ENCODE results near the gene PNPLA5.

PNPLA5 gene

DNA sequence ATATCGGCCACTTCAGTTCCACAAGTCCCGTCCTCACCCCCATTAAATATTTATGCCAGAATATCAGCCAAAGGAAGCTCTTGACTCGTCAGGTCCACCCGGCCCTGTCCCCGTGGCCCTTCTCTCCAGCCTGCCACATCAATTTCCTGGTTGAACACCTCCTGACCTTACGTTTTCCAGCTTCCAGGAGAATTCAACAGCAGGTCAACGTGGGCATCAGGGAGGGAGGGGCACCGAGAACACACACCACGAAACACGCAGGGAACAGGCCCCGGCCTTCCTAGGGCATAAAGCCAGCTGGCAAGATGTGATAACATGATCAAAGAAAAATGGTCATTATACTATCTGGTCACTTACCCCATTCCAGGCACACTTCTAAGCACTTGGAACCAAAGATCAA lies 44.8 kb downstream of the PNPLA5 start:
- H3K9me3 Mint-ChIP-seq = no peaks in the 10 kb centered on the region
- no peak overlapping the region for H3K4me3 Mint-ChIP-seq

DNA sequence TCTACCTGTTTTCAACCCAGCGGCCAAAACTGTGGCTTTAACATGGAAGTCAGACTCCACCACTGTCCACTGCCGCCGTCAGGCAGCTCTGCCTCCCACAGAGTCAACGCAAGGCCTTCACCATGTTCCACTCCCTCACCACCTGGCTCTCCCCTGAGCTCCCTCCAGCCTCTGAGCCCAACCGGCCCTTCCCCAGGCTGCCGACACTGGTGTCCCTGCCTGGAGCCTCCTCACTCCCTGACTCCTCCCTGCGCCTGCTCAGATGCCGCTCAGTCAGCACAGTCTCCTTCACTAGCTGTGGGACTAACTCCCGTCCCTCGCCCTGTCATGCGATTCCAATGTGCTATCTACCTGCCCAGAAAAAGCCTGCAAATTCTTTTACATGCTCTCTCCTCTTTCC lies 45.8 kb downstream of the PNPLA5 start:
- H3K36me3 Mint-ChIP-seq (ENCODE audit: low read depth) = no peaks in the 10 kb centered on the region
- H3K4me3 Mint-ChIP-seq = no peak overlapping the region
- peaks cover 7% of the 10 kb centered on the region for H3K27me3 Mint-ChIP-seq
- H3K9me3 Mint-ChIP-seq = no peaks in the 10 kb centered on the region
- no peaks in the 10 kb centered on the region for H3K4me1 Mint-ChIP-seq (ENCODE audit: low read depth)
- H3K27ac Mint-ChIP-seq = no peak overlapping the region

More for the DNA sequence above, 44.8 kb downstream of the PNPLA5 start:
- H3K27ac Mint-ChIP-seq = no peak overlapping the region
- no peaks in the 10 kb centered on the region for H3K36me3 Mint-ChIP-seq (ENCODE audit: low read depth)
- peaks cover 9% of the 10 kb centered on the region for H3K27me3 Mint-ChIP-seq
- H3K4me1 Mint-ChIP-seq (ENCODE audit: low read depth) = no peaks in the 10 kb centered on the region

DNA sequence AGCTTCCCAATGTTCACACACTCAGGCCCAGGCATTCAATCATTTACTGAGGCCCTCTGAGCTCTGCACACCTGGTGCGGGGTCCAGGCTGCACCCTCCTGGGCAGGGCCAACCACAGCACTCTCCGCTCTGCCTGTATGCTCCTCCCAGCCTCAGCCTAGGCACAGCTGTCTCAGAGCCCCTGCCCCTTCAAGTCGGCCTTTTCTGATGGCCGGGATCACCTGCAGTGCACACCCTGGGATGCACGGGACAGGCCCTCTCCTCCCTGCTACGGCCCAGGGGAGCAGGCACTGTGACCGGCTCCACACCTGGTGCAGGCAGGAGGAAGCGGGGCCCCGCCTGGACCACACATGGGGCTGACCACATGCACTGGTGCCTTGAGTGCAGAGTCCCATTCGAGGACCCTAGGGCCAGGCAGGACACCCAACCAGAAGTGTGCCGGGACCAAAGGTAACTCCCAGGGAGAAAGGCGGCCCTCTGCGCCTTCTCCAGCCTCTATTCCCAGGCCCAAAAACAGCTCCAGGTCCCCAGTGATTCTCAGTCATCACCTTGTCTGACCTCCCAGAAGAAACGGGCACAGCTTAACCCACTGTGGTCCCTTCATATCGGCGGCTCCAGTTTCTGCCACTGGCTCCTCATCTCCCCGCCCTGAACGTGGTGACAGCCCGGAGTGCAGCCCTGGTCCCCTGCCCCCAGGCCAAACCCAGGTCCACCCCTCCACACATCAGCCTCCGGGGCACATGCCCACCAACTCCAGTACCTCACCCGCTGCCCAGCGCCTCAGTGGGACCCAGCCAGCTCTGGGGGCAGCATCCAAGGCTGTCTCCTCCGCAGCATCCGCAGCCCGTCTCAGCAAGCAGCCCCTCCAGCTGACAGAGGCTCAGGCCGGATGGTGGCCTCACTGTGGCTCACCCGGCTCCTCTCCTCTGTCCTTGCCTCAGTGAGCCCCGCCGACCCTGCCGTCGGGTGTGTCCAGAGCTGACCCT lies 47.0 kb downstream of the PNPLA5 start:
- Mint-ChIP-seq H3K27ac (no peak overlapping the region), H3K36me3 (ENCODE audit: low read depth) (no peaks in the 10 kb centered on the region), H3K27me3 (peaks cover 5% of the 10 kb centered on the region), H3K4me1 (ENCODE audit: low read depth) (no peaks in the 10 kb centered on the region), H3K4me3 (no peak overlapping the region), H3K9me3 (no peaks in the 10 kb centered on the region)

DNA sequence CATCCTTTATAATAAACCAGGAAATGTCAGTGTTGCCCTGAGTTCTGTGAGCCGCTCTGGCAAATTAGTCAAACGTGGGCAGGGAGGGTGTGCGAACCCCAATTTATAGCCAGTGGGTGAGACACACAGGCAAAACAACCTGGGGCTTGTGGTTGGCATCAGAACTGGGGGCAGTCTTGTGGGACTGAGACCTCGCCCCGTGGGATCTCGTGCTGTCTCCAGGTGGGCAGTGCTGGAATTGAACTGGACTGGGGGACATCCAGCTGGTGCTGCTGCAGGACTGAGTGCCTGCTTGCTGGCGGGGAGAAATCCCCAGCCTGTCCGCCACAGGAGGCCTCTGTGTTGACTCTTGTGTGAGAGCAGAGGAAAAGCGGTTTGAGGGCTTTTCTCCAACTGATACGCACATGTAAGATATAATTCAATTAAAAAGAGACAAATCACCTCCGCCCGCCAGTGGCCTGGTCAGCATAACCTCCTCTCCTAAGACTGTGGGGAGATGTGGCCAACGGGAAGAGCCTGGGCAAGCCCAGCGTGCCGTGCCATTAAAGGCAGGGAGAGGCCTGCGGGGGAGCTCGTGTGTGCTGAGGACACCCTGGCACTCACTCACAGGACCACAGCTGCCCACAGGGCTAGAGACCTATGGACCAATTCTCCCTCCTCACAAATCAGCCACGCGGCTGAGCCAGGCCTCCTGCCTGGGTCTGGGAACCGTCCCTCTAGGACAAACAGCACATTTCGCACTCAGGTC lies 47.9 kb downstream of the PNPLA5 start:
- Mint-ChIP-seq H3K4me1 (ENCODE audit: low read depth) (no peaks in the 10 kb centered on the region), H3K4me3 (no peak overlapping the region)

DNA sequence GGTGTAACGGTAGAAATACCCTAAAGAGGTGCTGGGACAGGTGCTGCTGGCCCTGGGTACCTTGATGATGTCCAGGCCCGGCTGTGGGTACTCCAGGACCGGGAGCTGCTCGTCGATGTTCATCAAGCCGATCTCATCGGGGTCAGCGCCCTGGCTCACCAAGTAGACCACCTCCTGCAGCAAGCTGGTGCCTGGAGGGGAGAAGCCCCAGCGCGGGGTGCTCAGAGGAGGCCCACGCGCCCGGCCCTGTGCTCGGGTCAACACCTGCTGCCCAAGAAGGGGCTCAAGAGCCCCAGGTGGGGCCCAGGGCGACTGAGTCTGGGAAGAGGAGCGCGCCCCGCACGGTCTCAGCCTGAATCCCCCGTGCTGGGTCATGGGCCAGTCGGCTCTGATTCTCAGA lies 50.1 kb downstream of the PNPLA5 start:
- Mint-ChIP-seq H3K9me3 (no peaks in the 10 kb centered on the region), H3K4me1 (ENCODE audit: low read depth) (no peaks in the 10 kb centered on the region), H3K27me3 (no peaks in the 10 kb centered on the region), H3K4me3 (no peak overlapping the region), H3K36me3 (ENCODE audit: low read depth) (no peaks in the 10 kb centered on the region), H3K27ac (no peak overlapping the region)

More for the DNA sequence above, 47.9 kb downstream of the PNPLA5 start:
- Mint-ChIP-seq H3K36me3 (ENCODE audit: low read depth) (no peaks in the 10 kb centered on the region), H3K27me3 (peaks cover 2% of the 10 kb centered on the region), H3K27ac (no peak overlapping the region), H3K9me3 (no peaks in the 10 kb centered on the region)

DNA sequence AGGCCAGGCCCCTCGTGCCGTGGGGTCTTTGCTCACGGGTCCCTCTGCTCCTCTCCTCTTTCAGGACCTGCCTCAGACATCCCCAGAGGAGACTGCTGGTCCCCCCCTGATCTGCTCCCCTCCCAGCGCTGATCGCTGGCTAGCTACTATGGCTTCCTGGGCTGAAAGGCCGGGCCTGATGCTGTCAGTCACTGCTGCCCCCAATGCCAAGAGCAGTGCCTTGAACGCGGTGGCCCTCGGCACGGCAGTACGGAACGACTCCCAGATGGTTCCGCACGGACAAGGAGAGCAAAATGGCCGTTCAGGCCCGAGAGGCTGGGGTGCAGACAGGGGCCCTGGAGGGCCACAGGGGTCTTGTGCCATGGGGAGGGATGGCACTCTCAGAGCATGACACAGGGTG lies 51.0 kb downstream of the PNPLA5 start:
- H3K36me3 Mint-ChIP-seq (ENCODE audit: low read depth) = no peaks in the 10 kb centered on the region
- no peaks in the 10 kb centered on the region for H3K4me1 Mint-ChIP-seq (ENCODE audit: low read depth)
- no peaks in the 10 kb centered on the region for H3K9me3 Mint-ChIP-seq
- no peak overlapping the region for H3K4me3 Mint-ChIP-seq
- no peak overlapping the region for H3K27ac Mint-ChIP-seq
- no peaks in the 10 kb centered on the region for H3K27me3 Mint-ChIP-seq

DNA sequence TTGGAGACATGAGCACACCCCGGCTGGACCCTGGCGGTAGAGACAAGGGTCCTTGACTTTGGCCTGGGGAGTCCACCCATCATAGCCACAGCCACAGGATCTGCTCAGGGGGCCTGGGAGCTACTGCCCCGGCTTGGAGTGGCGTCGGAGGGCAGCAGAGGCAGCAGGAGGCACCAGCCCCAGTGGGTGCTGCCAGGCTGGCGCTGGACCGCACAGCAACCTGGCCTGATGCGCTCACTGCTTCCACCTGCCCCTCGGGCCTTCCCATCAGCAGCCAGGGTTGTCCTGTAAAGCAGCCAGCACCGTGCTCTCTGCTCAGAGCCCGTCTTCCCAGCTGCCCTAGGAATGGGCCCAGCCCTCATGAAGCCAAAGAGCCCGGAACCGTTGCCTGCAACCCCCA lies 51.4 kb downstream of the PNPLA5 start:
- Mint-ChIP-seq H3K27ac (no peak overlapping the region), H3K4me3 (no peak overlapping the region), H3K27me3 (peaks cover 2% of the 10 kb centered on the region), H3K36me3 (ENCODE audit: low read depth) (no peaks in the 10 kb centered on the region), H3K4me1 (ENCODE audit: low read depth) (no peaks in the 10 kb centered on the region), H3K9me3 (no peaks in the 10 kb centered on the region)

DNA sequence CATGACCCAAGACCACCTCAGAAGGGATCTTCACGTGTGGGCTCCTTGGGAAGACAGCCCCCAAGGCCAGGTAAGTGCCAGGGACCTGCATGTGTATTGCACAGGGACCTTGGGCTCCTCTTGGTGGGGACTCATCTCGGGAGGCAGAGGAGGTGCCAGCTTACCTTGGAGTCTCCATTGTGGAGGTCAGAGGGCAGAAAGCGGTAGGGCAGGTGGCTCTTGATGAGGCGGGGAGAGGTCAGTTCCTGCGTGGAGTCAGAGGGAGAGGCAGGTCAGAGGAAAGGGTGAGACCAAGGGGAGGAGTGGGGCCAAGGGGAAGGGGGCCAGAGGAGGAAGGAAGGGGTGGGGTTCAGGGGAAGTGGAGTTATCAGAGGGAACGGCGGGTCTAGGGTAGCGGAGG lies 52.0 kb downstream of the PNPLA5 start:
- H3K36me3 Mint-ChIP-seq (ENCODE audit: low read depth) = no peaks in the 10 kb centered on the region

DNA sequence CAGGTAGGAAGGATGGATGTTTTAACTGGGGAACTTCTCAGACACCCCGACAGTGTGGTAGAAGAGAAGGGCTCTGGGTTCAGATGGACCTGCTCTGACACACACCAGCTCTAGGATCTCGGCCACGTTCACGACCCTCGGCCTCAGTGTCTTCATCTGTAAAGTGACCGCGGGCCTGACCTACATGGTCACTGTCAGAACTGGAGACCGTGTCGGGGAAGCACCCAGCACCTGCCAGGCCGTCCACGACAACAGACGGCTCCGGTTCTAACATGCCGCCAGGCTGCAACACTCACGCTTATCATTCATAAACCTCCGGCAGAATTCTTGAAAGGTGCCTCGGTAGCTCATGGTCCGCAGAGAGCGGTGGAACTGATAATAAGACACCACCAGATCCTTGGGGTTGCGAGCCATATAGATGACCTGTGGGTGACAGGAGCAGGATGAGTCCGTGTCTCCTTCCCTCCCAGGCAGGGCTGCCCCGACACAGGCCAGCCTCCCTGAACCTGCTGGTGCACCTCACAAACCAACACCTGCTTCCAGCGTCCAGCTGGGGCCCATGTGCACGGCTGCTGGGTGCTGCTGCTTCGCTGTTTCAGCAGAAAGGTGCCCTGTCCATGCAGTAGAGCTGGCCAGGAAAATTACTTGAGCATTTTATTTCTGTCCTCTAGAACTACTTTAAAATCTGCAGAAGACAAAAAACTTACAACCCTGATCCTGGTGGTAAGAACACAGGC lies 53.1 kb downstream of the PNPLA5 start:
- H3K27me3 Mint-ChIP-seq = peaks cover 5% of the 10 kb centered on the region
- H3K36me3 Mint-ChIP-seq (ENCODE audit: low read depth) = no peaks in the 10 kb centered on the region
- H3K9me3 Mint-ChIP-seq = no peaks in the 10 kb centered on the region
- no peak overlapping the region for H3K27ac Mint-ChIP-seq
- no peak overlapping the region for H3K4me3 Mint-ChIP-seq
- no peaks in the 10 kb centered on the region for H3K4me1 Mint-ChIP-seq (ENCODE audit: low read depth)

More for the DNA sequence above, 52.0 kb downstream of the PNPLA5 start:
- Mint-ChIP-seq H3K27ac (no peak overlapping the region), H3K4me3 (no peak overlapping the region), H3K27me3 (peaks cover 5% of the 10 kb centered on the region), H3K4me1 (ENCODE audit: low read depth) (no peaks in the 10 kb centered on the region), H3K9me3 (no peaks in the 10 kb centered on the region)

DNA sequence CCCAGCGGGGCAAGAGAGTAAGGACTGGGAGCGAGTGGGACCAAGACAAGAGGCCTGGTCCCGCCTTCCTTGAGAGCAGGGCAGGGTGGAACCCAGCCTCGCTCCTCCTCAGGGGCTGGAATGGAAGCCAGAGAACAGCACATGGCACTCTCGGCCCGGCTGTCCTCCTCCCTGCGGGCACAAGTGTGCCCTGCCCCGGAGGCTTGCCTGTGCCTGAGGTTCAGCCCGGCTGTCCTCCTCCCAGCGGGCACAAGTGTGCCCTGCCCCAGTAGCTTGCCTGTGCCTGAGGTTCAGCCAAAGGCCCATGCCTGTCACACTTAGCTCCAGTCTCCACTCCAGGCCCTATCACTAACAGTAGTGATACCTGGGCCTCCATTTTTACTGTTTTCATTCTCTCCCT lies 53.7 kb downstream of the PNPLA5 start:
- no peaks in the 10 kb centered on the region for H3K36me3 Mint-ChIP-seq (ENCODE audit: low read depth)
- peaks cover 5% of the 10 kb centered on the region for H3K27me3 Mint-ChIP-seq
- H3K27ac Mint-ChIP-seq = no peak overlapping the region
- no peak overlapping the region for H3K4me3 Mint-ChIP-seq
- no peaks in the 10 kb centered on the region for H3K9me3 Mint-ChIP-seq
- no peaks in the 10 kb centered on the region for H3K4me1 Mint-ChIP-seq (ENCODE audit: low read depth)

DNA sequence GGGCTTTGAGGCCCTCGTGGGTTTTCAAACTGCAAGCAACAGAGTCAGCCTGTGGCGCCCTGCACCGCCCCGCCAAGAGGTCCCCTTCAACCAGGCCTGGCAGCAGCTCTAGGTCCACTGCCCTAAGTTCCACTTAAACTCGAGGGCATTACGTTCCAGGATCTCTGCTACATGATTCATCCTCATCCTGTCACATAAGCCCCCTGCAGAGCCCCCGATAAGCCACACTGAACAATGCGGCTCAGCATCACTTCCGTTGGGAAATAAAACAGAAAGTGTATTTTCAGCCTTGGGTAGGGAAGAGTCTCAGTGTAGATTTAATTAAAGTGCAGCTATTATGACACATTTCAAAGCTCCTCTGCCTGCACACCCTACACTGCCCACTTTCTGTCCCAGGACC lies 54.1 kb downstream of the PNPLA5 start:
- Mint-ChIP-seq H3K27ac (no peak overlapping the region), H3K36me3 (ENCODE audit: low read depth) (no peaks in the 10 kb centered on the region)

DNA sequence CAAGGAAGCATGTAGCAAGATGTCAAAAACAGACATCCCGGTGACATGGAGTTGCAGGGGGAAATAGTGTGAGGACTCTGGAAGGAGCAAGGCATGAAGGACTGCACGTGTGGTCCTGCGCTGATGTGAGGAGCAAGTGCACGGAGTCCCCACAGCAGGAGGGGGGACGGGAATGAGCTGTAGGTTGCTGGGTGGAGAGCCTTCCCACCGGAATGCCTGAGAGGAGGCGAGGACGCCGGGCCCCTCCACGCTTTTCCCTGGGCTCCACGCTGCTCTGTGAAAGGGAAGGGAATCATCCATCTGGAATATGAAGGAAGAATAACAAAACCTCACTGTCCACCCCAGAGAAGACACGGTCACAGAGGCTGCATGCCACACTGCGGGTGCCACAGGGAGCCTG lies 56.1 kb downstream of the PNPLA5 start:
- Mint-ChIP-seq H3K4me1 (ENCODE audit: low read depth) (no peaks in the 10 kb centered on the region), H3K9me3 (no peaks in the 10 kb centered on the region), H3K36me3 (ENCODE audit: low read depth) (no peaks in the 10 kb centered on the region), H3K27ac (no peak overlapping the region), H3K27me3 (peaks cover 5% of the 10 kb centered on the region), H3K4me3 (no peak overlapping the region)

More for the DNA sequence above, 54.1 kb downstream of the PNPLA5 start:
- no peak overlapping the region for H3K4me3 Mint-ChIP-seq
- H3K27me3 Mint-ChIP-seq = peaks cover 5% of the 10 kb centered on the region
- no peaks in the 10 kb centered on the region for H3K9me3 Mint-ChIP-seq
- H3K4me1 Mint-ChIP-seq (ENCODE audit: low read depth) = no peaks in the 10 kb centered on the region

DNA sequence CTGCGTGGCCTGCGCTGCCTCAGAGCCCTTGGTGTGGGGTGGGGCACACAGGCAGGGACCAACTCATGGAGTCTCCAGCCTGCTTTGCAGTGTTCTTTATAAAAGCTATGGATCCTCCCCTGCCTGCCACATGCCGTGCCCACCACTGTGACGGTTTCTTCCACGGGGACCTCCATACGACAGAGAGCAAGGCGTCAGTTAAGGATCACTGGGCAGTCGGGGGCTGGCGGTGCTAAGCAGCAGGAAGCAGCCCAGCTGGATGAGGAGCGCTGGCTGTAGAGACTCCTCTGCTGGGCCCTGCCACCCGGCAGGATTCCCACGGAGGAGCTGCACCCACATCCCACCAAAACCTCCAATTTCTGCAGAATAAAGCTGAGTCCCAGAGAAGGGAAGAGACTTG lies 56.6 kb downstream of the PNPLA5 start:
- peaks cover 5% of the 10 kb centered on the region for H3K27me3 Mint-ChIP-seq
- no peaks in the 10 kb centered on the region for H3K36me3 Mint-ChIP-seq (ENCODE audit: low read depth)
- H3K27ac Mint-ChIP-seq = no peak overlapping the region
- H3K4me1 Mint-ChIP-seq (ENCODE audit: low read depth) = no peaks in the 10 kb centered on the region
- no peaks in the 10 kb centered on the region for H3K9me3 Mint-ChIP-seq
- no peak overlapping the region for H3K4me3 Mint-ChIP-seq

DNA sequence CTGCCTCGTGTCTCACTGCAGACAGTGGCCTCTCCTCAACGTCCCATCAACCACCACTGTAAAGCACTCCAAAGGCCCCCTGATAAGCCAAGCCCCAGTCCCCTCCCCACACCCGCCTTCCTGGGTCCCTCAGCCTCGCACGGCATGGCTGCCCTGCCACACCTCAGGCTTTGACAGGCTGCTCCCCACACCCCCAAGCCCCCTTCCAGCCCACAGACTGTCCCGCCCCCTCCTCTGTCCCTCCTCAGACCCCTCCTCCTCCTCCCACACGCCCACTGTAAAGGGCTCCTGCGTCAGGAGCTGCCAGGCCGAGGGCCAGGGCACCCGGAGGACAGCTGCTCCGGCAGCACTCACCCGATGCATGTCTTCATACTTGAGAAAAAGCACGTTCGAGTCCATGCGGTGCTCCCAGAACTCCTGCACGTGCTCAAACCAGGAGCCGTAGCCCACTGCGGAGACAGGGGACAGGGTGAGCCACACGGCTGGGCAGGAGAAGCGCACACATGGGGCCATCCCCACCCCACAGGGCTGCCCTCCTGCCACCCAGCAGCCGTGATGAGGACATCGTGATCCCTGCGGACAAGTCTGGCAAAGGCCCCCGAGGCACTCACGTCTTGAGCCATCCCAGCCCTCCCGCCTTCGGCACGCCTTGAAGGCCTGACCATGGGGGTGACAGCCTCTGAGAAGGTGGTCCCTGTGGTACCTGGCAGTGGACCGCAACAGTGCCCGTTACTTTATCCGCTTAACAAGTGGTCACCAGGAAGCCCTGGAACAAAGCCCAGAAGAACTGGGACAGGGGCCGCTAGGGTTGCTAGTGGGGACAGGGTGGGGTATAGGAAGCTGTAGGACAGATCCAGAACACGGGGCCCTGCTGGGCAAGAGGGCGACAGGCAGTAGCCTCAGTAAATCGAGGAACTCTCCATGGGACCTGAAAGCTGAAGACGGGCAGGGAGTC lies 58.2 kb downstream of the PNPLA5 start:
- no peak overlapping the region for H3K27ac Mint-ChIP-seq
- H3K4me3 Mint-ChIP-seq = no peak overlapping the region
- H3K4me1 Mint-ChIP-seq (ENCODE audit: low read depth) = no peaks in the 10 kb centered on the region
- peaks cover 5% of the 10 kb centered on the region for H3K27me3 Mint-ChIP-seq
- no peaks in the 10 kb centered on the region for H3K36me3 Mint-ChIP-seq (ENCODE audit: low read depth)
- no peaks in the 10 kb centered on the region for H3K9me3 Mint-ChIP-seq
